Measurements from ENCODE around the gene CLSTN2. TPM values are rescaled to one million over a fixed set of nuclear protein-coding genes. Genes with fewer than 3 reads are reported as not detected.

The CLSTN2 gene
- total and polyA plus RNA-seq, 10 donors = 0.02 to 0.22 (median 0.13) TPM; not detected in 1

DNA sequence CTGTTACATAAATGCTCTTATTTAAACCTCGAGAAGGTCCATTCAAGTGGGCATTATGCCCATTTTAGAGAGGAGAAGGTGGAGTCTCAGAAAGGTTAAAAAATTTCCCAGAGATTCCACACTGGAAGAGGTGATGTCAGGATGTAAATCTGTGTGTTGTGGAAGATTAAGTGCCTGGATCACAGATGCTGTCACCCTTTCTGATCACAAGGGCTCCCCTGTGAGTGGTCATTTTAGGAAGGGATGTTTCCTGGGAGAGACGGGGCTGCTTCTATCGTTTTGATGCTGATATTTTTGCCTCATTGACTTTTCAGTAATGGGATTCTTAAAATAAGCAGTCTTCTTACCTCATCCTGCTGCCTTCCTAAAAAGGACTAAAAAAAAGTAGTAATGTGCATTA is 132.5 kb downstream of the CLSTN2 start:
- WGBS, 5 donors = 61 to 79% (median 66%) methylated on average over 3 of the region's 3 CpGs
- Histone ChIP-seq H3K4me1 (no peaks in the 10 kb centered on the region), H3K36me3 (no peaks in the 10 kb centered on the region), H3K9me3 (no peaks in the 10 kb centered on the region), H3K4me3 (no peak overlapping the region), H3K27me3 (replicated peaks in 1 of 7) (no peaks in the 10 kb centered on the region), H3K27ac (no peak overlapping the region)
- intact Hi-C loops (cut with DNase I; ENCODE audit: low total_unique reads) = no loop called here
- TF ChIP-seq, protein P1, sequence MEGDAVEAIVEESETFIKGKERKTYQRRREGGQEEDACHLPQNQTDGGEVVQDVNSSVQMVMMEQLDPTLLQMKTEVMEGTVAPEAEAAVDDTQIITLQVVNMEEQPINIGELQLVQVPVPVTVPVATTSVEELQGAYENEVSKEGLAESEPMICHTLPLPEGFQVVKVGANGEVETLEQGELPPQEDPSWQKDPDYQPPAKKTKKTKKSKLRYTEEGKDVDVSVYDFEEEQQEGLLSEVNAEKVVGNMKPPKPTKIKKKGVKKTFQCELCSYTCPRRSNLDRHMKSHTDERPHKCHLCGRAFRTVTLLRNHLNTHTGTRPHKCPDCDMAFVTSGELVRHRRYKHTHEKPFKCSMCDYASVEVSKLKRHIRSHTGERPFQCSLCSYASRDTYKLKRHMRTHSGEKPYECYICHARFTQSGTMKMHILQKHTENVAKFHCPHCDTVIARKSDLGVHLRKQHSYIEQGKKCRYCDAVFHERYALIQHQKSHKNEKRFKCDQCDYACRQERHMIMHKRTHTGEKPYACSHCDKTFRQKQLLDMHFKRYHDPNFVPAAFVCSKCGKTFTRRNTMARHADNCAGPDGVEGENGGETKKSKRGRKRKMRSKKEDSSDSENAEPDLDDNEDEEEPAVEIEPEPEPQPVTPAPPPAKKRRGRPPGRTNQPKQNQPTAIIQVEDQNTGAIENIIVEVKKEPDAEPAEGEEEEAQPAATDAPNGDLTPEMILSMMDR (IDR thresholded peaks at IDR 0.05 in 8 of 11, conservative IDR thresholded peaks at IDR 0.05 in 3 of 11) = no peak
- TF ChIP-seq POLR2AphosphoS5 (IDR thresholded peaks at IDR 0.05) = no peak
- no peak for TF ChIP-seq POLR2A (IDR thresholded peaks at IDR 0.05)
- no peak for DNase-seq

DNA sequence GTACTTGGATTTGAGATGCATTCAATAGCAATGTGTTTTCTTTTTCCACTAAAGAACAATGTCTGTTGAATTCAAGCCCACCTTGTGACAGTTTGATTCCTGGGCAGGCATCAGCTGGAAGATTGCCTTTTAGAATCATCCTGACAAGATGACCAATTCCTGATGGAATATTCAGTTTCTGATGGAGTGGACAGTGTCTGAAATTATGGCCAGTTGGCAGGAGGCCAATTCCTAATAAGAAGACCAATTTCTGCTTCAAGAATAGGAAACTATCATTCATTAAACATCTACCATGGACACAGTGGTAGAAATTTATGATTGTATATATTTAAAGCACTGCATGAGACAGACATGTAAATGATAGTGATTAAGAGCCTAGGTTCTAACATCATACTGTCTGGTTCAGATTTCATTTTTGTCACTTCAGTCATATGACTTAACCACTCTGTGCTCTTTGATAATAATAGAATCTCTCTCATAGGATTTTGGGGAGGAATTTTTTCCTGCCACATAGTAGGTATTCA is 133.6 kb downstream of the CLSTN2 start:
- H3K4me1 ChIP-seq = no peaks in the 10 kb centered on the region
- H3K27me3 ChIP-seq (replicated peaks in 1 of 7) = no peaks in the 10 kb centered on the region
- no peak overlapping the region for H3K27ac ChIP-seq
- H3K9me3 ChIP-seq = no peaks in the 10 kb centered on the region
- DNase-seq = no peak
- intact Hi-C loops (cut with DNase I; ENCODE audit: low total_unique reads) = no loop called here
- no peak overlapping the region for H3K4me3 ChIP-seq
- no peaks in the 10 kb centered on the region for H3K36me3 ChIP-seq
- TF ChIP-seq POLR2AphosphoS5 (IDR thresholded peaks at IDR 0.05) = no peak
- no peak for TF ChIP-seq POLR2A (IDR thresholded peaks at IDR 0.05)
- TF ChIP-seq, protein P1 (IDR thresholded peaks at IDR 0.05 in 8 of 11, conservative IDR thresholded peaks at IDR 0.05 in 3 of 11) = no peak

DNA sequence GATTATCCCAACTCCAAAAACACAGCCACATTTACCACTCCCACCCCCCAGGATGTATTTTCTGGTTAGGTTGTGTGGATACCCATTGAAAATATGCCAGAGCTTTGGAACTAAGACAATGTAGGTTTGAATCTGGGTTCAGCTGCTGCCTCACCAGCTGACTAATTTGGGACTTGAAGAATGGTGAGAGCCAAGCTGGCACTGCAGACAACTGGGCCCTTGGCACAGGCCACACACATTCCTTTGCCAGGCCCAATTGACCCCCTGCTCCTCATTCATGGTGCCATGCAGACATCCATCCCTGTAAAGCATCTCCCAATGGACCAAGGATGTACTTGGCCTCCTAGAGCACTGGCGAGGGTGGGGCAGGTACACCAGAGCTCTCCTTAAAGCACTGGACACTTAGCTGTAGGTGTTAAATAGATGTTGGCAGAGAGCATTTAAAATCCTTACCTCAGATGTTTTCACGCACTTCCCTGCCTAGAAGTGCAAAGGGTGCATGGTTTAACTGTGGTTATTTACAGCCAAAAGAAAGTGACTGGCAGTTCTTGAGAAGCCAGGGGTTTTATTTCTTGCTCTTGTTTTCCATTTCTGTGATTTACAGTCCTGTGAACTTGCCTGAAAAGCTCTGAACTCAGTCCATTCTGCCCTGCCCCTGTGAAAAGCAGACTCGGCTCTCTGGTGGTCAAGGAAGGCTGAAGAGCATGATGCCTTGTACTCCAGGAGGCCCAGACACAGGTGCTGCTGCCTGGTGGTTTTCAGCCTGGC is 138.5 kb downstream of the CLSTN2 start:
- Histone ChIP-seq H3K27me3 (replicated peaks in 1 of 7) (no peaks in the 10 kb centered on the region), H3K9me3 (no peaks in the 10 kb centered on the region), H3K36me3 (no peaks in the 10 kb centered on the region), H3K4me3 (no peak overlapping the region), H3K27ac (no peak overlapping the region), H3K4me1 (no peaks in the 10 kb centered on the region)
- WGBS, 5 donors = 77 to 93% (median 86%) methylated on average over 3 of the region's 3 CpGs
- TF ChIP-seq POLR2AphosphoS5 (IDR thresholded peaks at IDR 0.05) (no peak), POLR2A (IDR thresholded peaks at IDR 0.05) (no peak)
- TF ChIP-seq, protein P1 (IDR thresholded peaks at IDR 0.05 in 8 of 11, conservative IDR thresholded peaks at IDR 0.05 in 3 of 11) = no peak
- DNase-seq = no peak
- intact Hi-C loops (cut with DNase I; ENCODE audit: low total_unique reads) = no loop called here

DNA sequence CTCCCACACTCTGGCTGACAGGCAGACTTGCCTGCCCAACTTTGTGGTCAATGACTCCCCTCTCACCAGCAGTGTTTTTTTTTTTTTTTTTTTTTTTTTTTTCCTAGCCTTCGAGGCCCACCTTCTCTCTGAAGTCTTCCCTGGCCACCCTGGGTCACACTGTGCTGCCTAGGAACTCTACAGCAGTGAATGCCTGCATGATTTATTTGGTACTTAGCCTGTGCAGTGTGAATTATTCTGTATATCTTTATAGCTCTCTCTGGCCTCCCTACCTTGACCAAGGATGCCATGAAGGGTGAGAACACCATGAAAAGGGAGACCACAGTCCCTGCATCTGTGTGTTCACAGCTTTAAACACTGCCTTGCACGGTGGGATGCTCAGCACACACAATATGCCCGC is 141.6 kb downstream of the CLSTN2 start:
- no peak overlapping the region for H3K27ac ChIP-seq
- H3K9me3 ChIP-seq = no peaks in the 10 kb centered on the region
- H3K36me3 ChIP-seq = no peaks in the 10 kb centered on the region
- H3K27me3 ChIP-seq (replicated peaks in 1 of 7) = no peaks in the 10 kb centered on the region
- no peak for DNase-seq
- TF ChIP-seq POLR2A (IDR thresholded peaks at IDR 0.05) (no peak), POLR2AphosphoS5 (IDR thresholded peaks at IDR 0.05) (no peak)
- TF ChIP-seq, protein P1 (IDR thresholded peaks at IDR 0.05 in 8 of 11, conservative IDR thresholded peaks at IDR 0.05 in 3 of 11) = no peak
- no peaks in the 10 kb centered on the region for H3K4me1 ChIP-seq
- intact Hi-C loops (cut with DNase I; ENCODE audit: low total_unique reads) = no loop called here
- H3K4me3 ChIP-seq = no peak overlapping the region
- 71 to 82% (median 75%) methylated on average over 3 of the region's 3 CpGs for WGBS, 5 donors
